NCI-H1436 treated with DMSO at 0.1 percent for 48 hours (cell line): ENCODE measurements around the gene PDE1C.

Experiments
- DNase-seq: peaks from one replicate; lab custom pipeline; 2025; lab: John Stamatoyannopoulos, UW

Gene PDE1C

GRCh38 chr7:31991406-31991805 lies 78.8 kb downstream of the PDE1C start:
- no peak for DNase-seq

GRCh38 chr7:31986878-31987518 lies 83.2 kb downstream of the PDE1C start:
- no peak for DNase-seq

GRCh38 chr7:31982962-31983361 lies 87.2 kb downstream of the PDE1C start:
- DNase-seq = no peak

GRCh38 chr7:31981874-31982390 lies 88.3 kb downstream of the PDE1C start:
- DNase-seq = no peak

GRCh38 chr7:31979690-31980330 lies 90.4 kb downstream of the PDE1C start:
- no peak for DNase-seq

- no peak for DNase-seq
Measured at GRCh38 chr7:31975546-31975945, 94.7 kb downstream of the PDE1C start.

GRCh38 chr7:31974351-31974750 lies 95.9 kb downstream of the PDE1C start:
- no peak for DNase-seq

- DNase-seq = no peak
Measured at GRCh38 chr7:31971049-31971667, 99.0 kb downstream of the PDE1C start.

GRCh38 chr7:31970501-31970900 lies 99.7 kb downstream of the PDE1C start:
- no peak for DNase-seq

GRCh38 chr7:31963569-31964175 lies 106.5 kb downstream of the PDE1C start:
- DNase-seq = no peak

- DNase-seq = no peak
Measured at GRCh38 chr7:31962246-31962645, 108.0 kb downstream of the PDE1C start.

GRCh38 chr7:31958226-31958625 lies 112.0 kb downstream of the PDE1C start:
- DNase-seq = no peak

GRCh38 chr7:31957756-31958155 lies 112.5 kb downstream of the PDE1C start:
- no peak for DNase-seq

- no peak for DNase-seq
Measured at GRCh38 chr7:31957090-31957720, 113.0 kb downstream of the PDE1C start.

- DNase-seq = no peak
Measured at GRCh38 chr7:31955641-31956040, 114.6 kb downstream of the PDE1C start.

GRCh38 chr7:31955021-31955420 lies 115.2 kb downstream of the PDE1C start:
- DNase-seq = no peak

- no peak for DNase-seq
Measured at GRCh38 chr7:31954500-31954899, 115.7 kb downstream of the PDE1C start.

GRCh38 chr7:31953432-31953831 lies 116.8 kb downstream of the PDE1C start:
- no peak for DNase-seq

GRCh38 chr7:31950091-31950755 lies 120.0 kb downstream of the PDE1C start:
- DNase-seq = no peak

GRCh38 chr7:31948029-31948428 lies 122.2 kb downstream of the PDE1C start:
- no peak for DNase-seq

GRCh38 chr7:31940167-31940566 lies 130.0 kb downstream of the PDE1C start:
- DNase-seq = no peak

- no peak for DNase-seq
Measured at GRCh38 chr7:31939076-31939475, 131.1 kb downstream of the PDE1C start.
